GM21423 (cell line): ENCODE data around the gene DPY30.
"Not testable (repeated sequence)": the region's sequence is repeated elsewhere in the genome, so short reads cannot be mapped to it uniquely, and the experiment has no call there.

ENCODE experiments used
- ATAC-seq: cut with Tn5 transposase; IDR thresholded peaks from one replicate; pipeline ENCODE4 v1.9.1; 2021; ENCODE audit warnings: mild to moderate bottlenecking, moderate library complexity; ENCODE audit not compliant: unreplicated experiment

The DPY30 gene

DNA sequence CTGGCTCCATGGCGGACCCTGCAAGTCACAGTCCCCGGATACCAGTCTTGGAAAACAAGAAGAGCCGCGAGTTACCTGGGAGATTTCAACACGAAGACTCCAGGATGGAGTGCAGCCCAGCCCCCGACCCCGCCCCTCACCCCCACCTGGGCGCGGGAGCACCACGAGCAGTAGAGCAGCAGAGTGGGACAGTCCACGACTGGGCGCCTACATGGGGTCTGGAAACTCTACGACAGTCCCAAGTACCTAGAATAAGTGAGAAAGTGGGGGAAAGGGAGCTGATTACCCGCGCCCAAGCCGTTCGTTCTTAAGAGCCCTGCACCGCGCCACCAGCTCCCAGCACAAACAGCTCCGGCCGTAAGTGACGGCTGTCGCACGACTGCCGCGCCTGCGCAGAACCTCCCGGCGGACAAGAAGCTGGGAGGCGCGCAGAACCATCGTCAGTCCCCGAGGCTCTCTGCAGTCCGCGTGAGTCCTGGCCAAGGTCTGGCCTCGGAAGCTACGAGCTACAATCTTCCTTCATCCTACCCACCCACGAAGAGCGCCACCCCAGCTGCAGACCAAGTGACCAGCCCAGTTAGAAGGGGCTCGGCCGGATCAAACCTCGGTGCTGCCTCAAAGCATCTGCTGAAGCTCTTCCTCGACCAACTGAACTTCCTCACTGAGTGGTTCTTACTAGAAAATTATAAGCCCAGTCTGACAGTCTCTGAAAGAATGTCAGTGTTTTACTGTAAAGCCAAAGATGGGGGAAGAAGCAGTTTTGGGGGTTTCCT, at the start of gene DPY30:
Gene DPY30, minus strand, starts transcription at position 359 of the 773 bp plus-strand sequence. Its CDS starts 349 bp downstream, at position 10.
- peak; percentile 86 for ATAC-seq

- ATAC-seq = no peak
Measured at GRCh38 chr2:32074134-32074506, 34.5 kb upstream of the DPY30 start.

DNA sequence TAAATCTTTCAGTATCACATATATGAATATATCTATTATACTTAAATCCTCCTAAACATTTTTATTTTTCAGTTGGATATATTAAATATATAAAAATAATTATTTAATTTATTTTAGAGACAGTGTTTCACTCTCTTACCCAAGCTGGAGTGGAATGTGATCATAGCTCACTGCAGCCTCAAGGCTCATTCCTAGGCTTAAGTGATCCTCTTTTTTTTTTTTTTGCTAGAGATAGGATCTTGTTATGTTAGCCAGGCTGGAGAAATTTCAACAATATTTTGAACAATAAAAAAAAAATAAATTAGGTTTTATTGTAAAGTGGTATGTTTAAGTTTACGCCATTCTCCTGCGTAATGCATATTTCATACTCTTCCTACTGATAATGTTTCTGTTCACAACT, 27.9 kb upstream of the DPY30 start:
- ATAC-seq = no peak

DNA sequence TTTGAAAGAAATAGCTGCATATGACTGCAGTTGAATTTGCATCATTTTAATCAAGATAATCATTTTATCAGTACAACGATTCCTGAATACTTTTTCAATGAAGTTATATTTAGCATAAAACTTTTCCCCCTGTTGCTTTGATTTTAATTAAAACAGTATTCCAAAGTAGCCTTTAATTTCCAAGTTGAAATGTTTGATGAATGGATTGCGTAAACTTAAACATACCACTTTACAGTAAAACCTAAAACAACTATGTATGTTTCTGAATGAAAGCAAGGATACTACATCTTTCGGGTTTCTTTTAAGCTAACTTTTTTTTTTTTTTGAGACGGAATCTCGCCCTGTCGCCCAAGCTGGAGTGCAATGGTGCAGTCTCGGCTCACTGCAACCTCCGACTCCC, 25.1 kb upstream of the DPY30 start:
- ATAC-seq = no peak

DNA sequence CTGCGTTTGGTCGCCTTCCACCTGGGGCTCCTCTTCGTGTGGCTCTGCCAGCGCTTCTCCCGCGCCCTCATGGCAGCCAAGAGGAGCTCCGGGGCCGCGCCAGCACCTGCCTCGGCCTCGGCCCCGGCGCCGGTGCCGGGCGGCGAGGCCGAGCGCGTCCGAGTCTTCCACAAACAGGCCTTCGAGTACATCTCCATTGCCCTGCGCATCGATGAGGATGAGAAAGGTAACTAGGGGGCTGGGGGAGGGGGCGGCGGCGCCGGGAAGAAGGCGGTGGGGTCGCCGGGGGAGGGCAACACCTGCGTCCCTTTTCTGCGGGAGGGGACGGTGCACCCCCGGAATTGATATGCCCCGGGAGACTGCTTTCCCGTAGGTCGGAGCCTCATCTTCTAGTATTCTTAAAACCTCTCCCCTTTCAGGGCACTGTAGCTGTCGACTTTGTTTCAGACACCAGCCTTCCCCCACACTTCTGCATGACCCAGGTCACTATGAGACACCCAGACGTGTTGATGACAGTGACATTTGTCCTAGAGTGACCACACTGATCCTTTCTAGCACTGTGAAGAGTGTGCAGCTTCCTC, 24.5 kb upstream of the DPY30 start:
- peak; percentile 3 for ATAC-seq

DNA sequence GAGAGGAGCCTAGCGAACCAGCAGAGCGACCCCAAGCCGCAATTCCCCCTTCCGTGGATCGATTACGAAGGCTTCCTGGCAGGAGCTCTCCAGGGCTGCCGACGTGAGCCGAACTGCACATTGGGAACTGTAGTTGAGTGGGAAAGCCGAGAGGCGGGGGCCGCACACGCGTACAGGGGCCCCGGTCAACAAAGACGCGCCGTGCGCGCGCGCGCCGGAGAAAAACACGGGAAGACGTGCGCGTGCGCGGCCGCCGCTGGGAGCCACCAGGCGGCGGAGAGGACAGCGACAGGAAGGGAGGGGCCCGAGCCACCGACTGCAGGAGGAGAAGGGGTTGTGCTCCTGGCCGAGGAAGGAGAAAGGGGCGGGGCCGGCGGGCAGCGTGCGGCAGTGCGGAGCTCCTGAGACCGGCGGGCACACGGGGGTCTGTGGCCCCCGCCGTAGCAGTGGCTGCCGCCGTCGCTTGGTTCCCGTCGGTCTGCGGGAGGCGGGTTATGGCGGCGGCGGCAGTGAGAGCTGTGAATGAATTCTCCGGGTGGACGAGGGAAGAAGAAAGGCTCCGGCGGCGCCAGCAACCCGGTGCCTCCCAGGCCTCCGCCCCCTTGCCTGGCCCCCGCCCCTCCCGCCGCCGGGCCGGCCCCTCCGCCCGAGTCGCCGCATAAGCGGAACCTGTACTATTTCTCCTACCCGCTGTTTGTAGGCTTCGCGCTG, 23.9 kb upstream of the DPY30 start, which contains the start of gene SPAST:
Gene SPAST, plus strand, starts transcription at position 247 of the 711 bp plus-strand sequence. Its CDS starts 276 bp downstream, at position 523.
- ATAC-seq = peak; percentile 96

GRCh38 chr2:32061973-32062861, 22.6 kb upstream of the DPY30 start:
- no peak for ATAC-seq

DNA sequence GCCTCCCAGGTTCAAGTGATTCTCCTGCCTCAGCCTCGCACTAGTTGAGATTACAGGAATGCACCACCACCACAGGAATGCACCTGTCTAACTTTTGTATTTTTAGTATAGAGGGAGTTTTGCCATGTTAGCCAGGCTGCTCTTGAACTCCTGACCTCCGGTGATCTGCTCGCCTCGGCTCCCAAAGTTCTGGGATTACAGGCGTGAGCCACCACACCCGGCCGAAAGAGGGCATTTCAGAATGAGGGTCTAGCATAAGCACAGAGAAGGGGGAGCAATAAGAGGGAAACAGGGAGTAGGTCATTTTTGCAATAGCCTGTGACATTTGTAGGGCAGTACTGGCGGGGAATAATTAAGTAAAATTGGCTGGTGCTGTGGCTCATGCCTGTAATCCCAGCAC, 21.8 kb upstream of the DPY30 start:
- no peak for ATAC-seq

DNA sequence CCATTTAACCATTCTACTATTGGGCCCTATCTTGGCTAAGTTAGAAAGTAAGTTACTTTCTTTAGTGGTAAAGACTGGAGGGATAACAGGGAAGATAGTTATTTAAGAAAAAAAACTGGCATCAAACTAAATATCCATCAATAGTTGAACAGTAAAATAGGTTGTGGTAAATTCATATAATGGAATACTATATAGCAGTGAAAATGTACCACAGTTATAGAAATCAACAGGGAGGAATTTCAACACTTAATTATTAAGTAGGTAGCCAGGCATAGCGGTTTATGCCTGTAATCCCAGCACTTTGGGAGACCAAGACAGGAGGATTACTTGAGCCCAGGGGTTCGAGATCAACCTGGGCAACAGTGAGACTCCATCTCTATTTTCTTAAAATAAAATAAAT, 20.7 kb upstream of the DPY30 start:
- no peak for ATAC-seq

GRCh38 chr2:32058130-32058529, 18.5 kb upstream of the DPY30 start:
- ATAC-seq = no peak

- ATAC-seq = not testable (repeated sequence)
Measured at GRCh38 chr2:32054583-32054982, 15.0 kb upstream of the DPY30 start.

GRCh38 chr2:32051836-32052439, 12.3 kb upstream of the DPY30 start:
- ATAC-seq = no peak

DNA sequence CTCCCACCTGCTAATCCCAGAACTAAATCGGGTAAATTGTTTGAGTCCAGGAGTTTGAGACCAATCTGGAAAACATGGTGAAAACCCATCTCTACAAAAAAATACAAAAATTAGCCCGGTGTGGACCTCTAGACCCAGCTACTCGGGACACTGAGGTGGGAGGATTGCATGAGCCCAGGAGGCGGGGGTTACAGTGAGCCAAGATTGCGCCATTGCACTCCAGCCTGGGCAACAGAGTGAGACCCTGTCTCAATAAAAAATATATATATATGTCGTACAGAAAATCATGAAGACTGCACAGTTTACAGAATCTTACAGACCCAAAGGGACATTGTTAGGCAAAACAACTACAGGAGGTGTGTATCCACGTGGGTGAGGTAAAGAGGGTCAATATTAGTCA, 4.0 kb upstream of the DPY30 start:
- ATAC-seq = no peak

GRCh38 chr2:32034198-32034887, 5.3 kb downstream of the DPY30 start:
- ATAC-seq = not testable (repeated sequence)

GRCh38 chr2:32018789-32019482, 20.7 kb downstream of the DPY30 start:
- not testable (repeated sequence) for ATAC-seq

GRCh38 chr2:32012872-32013271, 26.7 kb downstream of the DPY30 start:
- no peak for ATAC-seq

DNA sequence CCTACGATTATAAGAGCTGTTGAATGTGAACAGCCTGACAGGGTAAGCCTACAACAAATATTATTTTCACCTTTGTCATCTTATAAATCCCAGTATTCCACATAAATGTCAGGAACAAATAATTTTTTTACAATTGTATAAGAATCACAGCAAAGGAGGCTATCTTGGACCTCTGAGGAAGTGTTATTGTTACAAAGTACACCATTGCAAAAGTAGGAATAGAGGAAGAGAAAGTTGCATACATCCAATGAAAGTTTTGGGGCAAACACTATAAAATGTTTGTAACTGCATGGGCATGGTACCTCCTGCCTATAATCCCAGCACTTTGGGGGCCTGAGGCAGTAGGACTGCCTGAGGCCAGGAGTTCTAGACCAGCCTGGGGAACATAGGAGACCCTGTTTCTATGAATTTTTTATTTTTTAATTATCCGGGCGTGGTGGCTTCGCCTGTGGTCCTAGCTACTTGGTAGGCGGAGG, 28.1 kb downstream of the DPY30 start:
- ATAC-seq = no peak

DNA sequence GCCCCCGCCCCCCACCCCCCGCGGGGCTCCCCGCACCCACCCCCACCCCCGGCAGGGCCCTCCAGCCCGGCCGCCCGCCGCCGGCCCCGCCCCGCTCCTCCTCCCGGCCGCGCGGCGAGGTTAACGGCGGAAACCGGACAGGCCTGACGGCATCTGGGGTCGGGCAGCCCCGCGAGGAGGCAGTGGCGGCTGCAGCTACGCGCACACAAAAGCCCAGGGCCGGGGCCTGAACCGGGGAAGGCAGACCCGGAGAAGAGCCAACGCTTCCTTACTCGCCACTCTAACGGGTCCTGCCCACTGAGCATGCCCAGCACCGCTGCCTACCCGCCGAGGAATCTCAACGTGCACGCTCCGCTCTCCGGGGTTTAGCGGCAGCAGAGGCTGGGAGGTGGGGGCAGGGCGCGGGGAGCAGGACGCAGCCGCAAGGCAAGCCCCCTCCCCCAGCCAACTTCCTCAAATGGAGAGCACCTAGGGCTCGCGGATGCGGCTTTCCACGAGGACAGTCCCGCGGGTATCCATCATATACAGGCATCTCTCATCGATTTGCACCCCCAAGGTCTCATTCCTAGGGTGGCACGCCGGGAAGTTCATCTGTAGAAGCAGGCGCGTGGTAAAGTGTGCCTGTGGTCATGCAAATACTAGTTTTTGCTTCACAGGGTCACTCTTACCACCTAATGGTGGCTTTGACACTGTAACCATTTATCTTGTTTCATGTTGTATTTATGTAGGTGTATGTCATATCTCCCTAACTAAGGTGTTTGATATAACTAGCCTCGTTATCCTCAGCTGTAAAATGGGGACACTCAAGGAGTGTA, 28.7 kb downstream of the DPY30 start, which contains the start of gene MEMO1:
Gene MEMO1, minus strand, starts transcription at position 339 of the 815 bp plus-strand sequence. CDS start 761 bp downstream, outside the sequence.
- peak; percentile 55 for ATAC-seq
